Neutrophil (primary cell): ENCODE measurements around the gene CPNE9.

Source experiments
- H3K27ac ChIP-seq: fragments of 200-600 bp; sonication (generic); 2 replicates; pipeline ENCODE4 v1.5.1; 2016; ENCODE audit warnings: mild to moderate bottlenecking, moderate library complexity
- H3K27me3 ChIP-seq: fragments of 200-600 bp; sonication (generic); 2 replicates; pipeline ENCODE4 v1.6.0; 2016; ENCODE audit warnings: mild to moderate bottlenecking
- H3K36me3 ChIP-seq: fragments of 200-600 bp; sonication (generic); 2 replicates; pipeline ENCODE4 v1.5.1; 2017
- H3K4me1 ChIP-seq, 2 experiments: fragments of 200-600 bp in 1 of 2; sonication (generic) in 1 of 2; 1 replicate in 1 of 2; 2 replicates in 1 of 2; pipeline versions ENCODE4 v1.5.1 to v1.6.1; 2013 to 2016; ENCODE audit warnings: low read depth in 1 of 2, low read length in 1 of 2, mild to moderate bottlenecking in 1 of 2, moderate library complexity in 1 of 2; ENCODE audit not compliant: control insufficient read depth in 1 of 2, insufficient read depth in 1 of 2
- H3K4me3 ChIP-seq, 2 experiments: fragments of 200-600 bp in 1 of 2; sonication (generic) in 1 of 2; 1 replicate in 1 of 2; 2 replicates in 1 of 2; pipeline ENCODE4 v1.5.1; 2013 to 2016; ENCODE audit warnings: low read depth in 1 of 2, low read length in 1 of 2, mild to moderate bottlenecking in 1 of 2, moderate library complexity in 1 of 2
- H3K9me3 ChIP-seq: fragments of 200-600 bp; sonication (generic); 2 replicates; pipeline ENCODE4 v1.5.1; 2016
- CTCF ChIP-seq: fragments of 200-600 bp; sonication (generic); IDR thresholded peaks from 2 replicates; pipeline ENCODE4 v1.5.1; 2016; ENCODE audit warnings: antibody characterized with exemption

The CPNE9 gene

GRCh38 chr3:9669277-9669676 is 34.4 kb upstream of the CPNE9 start:
- H3K4me3 ChIP-seq = no peak overlapping the region
- H3K27me3 ChIP-seq = no peaks in the 10 kb centered on the region
- H3K27ac ChIP-seq = no peak overlapping the region
- no peak for TF ChIP-seq CTCF
- H3K36me3 ChIP-seq = peaks cover 100% of the 10 kb centered on the region
- no peaks in the 10 kb centered on the region for H3K9me3 ChIP-seq
- no peaks in the 10 kb centered on the region for H3K4me1 ChIP-seq

- Histone ChIP-seq H3K4me1 (no peaks in the 10 kb centered on the region), H3K36me3 (peaks cover 100% of the 10 kb centered on the region)
These were observed 33.8 kb upstream of the CPNE9 start for GRCh38 chr3:9669720-9670432.

GRCh38 chr3:9673082-9673481 is 30.6 kb upstream of the CPNE9 start:
- H3K27ac ChIP-seq = no peak overlapping the region
- no peak overlapping the region for H3K4me3 ChIP-seq
- H3K27me3 ChIP-seq = no peaks in the 10 kb centered on the region
- H3K36me3 ChIP-seq = peaks cover 100% of the 10 kb centered on the region
- H3K4me1 ChIP-seq = no peaks in the 10 kb centered on the region
- H3K9me3 ChIP-seq = no peaks in the 10 kb centered on the region
- no peak for TF ChIP-seq CTCF

More at GRCh38 chr3:9669720-9670432, 33.8 kb upstream of the CPNE9 start:
- Histone ChIP-seq H3K27me3 (no peaks in the 10 kb centered on the region), H3K9me3 (no peaks in the 10 kb centered on the region), H3K4me3 (no peak overlapping the region), H3K27ac (no peak overlapping the region)
- TF ChIP-seq CTCF = no peak

- no peaks in the 10 kb centered on the region for H3K9me3 ChIP-seq
- H3K36me3 ChIP-seq = peaks cover 100% of the 10 kb centered on the region
- H3K27me3 ChIP-seq = no peaks in the 10 kb centered on the region
- H3K4me3 ChIP-seq = no peak overlapping the region
- no peaks in the 10 kb centered on the region for H3K4me1 ChIP-seq
- no peak for TF ChIP-seq CTCF
- H3K27ac ChIP-seq = no peak overlapping the region
These were observed 29.9 kb upstream of the CPNE9 start for GRCh38 chr3:9673752-9674151.

- no peak for TF ChIP-seq CTCF
- Histone ChIP-seq H3K27me3 (no peaks in the 10 kb centered on the region), H3K36me3 (peaks cover 100% of the 10 kb centered on the region), H3K4me3 (no peak overlapping the region), H3K27ac (no peak overlapping the region), H3K4me1 (no peaks in the 10 kb centered on the region), H3K9me3 (no peaks in the 10 kb centered on the region)
These were observed 27.8 kb upstream of the CPNE9 start for GRCh38 chr3:9675736-9676290.
